GM18520 (cell line): ENCODE measurements around the gene GPA33.

ENCODE experiments used
- ATAC-seq: cut with Tn5 transposase; IDR thresholded peaks from one replicate; pipeline ENCODE4 v1.9.1; 2021; ENCODE audit not compliant: unreplicated experiment

The GPA33 gene, protein sequence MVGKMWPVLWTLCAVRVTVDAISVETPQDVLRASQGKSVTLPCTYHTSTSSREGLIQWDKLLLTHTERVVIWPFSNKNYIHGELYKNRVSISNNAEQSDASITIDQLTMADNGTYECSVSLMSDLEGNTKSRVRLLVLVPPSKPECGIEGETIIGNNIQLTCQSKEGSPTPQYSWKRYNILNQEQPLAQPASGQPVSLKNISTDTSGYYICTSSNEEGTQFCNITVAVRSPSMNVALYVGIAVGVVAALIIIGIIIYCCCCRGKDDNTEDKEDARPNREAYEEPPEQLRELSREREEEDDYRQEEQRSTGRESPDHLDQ

DNA sequence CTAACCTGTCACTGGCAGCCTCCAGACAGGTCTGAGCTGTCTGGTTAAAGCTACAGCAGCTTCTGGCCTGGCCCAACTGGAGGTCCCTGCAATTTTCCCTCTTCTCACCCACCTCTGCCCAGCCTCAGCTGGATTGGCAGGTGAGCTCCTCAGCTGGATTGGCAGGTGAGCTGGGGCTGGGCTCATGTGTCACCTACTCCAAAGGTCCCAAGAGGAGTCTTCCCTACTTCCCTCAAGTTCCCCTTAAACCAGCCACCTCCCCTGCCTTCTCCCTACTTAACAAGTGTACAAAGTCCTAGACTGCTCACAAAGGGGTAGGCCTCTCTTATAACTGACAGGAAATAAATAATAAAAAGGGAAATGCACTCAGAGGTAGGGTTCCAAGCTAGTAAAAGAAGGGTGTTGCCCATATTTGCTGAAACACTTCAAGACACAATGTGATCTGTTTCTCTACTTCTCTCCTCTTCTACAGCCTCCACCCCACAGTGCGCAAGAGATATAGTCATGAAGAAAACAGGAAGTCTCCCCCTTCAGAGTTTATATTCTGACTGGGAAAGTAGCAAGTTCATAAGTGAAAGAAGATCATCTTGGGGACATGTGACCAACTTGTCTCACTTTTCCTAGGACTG, at the start of gene GPA33:
Gene GPA33 (minus strand): TSS at position 64 of the 629 bp plus-strand sequence. CDS start 90 bp downstream, outside the sequence.
- ATAC-seq = no peak

DNA sequence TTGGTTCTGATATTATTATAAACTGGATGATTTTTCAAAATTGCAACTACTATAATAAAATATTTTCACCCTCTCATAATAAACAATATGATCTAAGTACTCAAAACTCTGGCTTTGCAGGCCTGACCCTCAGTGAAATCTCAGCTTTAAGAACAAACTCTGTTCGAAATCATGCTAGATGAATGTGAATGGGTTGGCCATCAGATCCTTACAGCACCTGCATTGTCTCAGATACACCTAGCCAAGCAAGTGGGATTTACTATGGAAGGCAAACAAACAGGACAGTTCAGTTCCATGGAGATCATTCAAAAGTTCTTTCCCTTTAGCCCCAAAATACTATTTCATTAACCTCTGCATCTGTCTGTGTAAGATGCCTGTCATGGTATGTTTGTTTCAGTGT, 48.5 kb upstream of the GPA33 start:
- no peak for ATAC-seq

- ATAC-seq = no peak
These were observed 47.8 kb upstream of the GPA33 start for GRCh38 chr1:167137793-167138510.

DNA sequence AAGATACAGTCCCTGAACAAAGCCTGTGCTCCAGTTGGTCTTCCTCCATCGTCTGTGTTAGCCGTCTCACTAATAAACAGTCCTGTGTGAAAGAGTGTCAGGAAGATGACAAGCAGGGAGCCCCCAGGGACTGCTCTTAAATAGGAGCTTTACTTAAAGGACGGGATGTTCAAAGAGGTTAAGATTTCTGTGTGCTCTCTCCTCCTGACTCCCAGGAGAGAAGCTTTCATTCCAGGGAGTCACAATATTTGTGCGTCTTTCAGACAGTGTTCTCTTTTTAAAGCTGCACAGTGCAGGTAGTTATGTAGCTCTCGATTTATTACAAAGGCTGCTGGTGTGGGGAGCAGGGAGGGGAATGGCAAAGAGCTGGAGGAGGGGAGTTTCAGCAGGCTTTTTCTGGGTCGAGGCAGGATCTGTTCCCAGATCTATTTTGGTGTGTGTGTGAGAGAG, 47.2 kb upstream of the GPA33 start:
- no peak for ATAC-seq

DNA sequence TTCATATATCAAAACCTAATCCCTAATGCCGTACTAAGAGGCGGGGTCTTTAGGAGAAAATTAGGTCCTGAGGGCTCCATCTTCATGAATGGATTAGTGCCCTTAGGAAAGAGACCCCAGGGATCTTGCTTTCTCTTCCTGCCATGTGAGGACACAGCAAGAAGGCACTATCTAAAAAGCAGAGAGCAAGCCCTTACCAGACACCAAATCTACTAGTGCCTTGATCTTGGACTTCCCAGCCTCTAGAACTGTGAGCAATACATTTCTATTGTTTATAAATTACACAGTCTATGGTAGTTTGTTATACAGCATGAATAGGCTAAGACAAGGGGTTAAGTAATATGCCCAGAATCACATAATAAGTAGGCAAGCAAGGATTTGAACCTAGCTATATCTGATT, 46.6 kb upstream of the GPA33 start:
- ATAC-seq = no peak

DNA sequence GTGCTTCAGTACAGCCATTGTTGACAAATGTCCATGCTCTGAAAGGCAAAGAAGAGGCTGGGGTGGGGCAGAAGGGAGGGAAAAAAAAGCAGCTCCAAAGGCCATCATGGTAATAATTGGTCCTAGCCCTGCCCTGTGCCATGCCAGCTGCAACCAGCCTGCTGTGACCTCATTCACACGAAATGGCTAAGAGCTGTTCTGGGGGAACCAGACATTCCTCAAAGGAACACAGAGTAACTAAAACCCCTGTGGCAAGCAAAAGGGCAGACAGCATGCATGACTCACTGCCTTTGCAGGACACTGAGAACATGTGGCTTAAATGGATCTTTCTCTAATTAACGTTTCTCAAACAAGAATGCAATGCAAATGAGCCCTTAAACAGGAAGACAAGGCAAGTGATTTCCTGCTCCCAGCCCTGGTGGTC, 46.0 kb upstream of the GPA33 start:
- no peak for ATAC-seq

DNA sequence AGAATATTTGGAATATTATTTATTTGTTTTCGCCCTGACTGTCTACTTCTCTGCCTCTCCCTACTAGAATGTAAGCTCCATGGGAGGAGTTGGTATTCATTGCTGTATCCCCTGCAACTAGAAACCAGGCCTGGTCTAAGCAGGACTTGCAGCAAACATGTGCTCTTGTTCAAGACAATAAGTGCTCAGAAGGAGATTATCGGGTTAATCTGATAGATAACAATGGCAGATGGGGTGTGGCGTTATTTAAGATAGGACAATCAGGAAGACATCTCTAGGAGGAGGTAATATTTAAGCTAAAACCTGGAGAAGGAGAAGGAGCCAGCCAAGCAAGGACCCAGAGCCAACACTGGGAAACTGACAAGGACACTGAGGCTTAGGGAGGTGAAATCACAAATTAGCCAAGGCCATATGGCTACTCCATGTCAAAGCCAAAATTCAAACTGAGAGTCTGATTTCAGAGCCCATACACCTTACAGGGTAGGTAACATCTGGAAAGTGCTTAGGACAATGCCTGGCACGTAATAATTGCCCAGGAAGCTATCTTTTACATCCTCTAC, 45.2 kb upstream of the GPA33 start:
- ATAC-seq = no peak

GRCh38 chr1:167132301-167133010, 42.3 kb upstream of the GPA33 start:
- no peak for ATAC-seq

- ATAC-seq = no peak
These were observed 40.8 kb upstream of the GPA33 start for GRCh38 chr1:167130829-167131510.

DNA sequence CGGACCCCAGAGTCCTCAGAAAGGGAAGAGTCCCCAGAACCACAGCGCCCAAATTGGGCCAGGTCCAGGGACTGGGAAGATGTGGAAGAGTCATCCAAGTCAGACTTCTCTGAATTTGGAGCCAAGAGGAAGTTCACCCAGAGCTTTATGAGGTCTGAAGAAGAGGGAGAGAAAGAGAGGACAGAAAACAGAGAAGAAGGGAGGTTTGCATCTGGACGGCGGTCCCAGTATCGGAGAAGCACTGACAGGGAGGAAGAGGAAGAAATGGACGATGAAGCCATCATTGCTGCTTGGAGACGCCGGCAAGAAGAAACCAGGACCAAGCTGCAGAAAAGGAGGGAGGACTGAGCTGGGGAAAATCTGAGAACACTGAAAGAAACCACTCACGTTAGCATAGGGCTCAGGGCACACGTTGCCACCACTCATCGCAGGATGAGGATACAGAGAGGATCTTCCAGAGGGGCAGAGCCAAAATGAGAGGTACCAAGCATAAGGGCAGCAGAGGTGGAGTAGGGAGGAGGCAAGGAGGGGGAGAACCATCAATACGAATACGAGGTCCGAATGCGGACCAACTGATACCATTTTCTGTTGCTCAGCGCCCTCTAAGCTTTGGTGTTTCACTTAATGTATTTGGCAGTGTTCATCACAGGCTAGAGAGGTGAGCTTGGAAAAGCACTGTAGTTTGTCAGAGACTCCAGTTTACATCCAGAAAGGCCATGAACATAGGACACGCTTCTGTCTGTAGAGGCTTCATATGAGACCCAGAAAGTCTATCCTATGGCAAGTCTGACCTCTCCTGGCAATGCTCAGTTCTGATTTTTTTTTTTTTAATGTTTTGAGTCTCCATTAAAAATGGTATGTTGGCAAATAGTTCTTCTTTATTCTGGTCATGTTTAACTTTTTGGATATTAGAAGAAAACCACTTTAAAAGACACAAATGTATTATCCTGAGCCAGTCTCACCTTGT, 38.4 kb upstream of the GPA33 start:
- no peak for ATAC-seq

DNA sequence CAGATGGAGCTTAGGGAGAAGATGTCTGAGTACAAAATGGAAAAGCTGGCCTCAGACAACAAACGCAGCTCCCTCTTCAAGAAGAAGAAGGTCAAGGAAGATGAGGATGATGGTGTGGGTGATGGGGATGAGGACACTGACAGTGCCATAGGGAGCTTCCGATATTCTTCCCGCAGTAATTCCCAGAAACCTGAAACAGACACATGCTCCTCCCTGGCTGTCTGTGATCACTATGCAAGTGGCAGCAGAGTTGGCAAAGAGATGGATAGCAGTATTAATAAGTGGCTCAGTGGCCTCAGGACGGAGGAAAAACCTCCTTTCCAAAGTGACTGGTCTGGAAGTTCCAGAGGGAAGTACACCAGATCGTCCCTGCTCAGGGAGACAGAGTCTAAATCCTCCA, 37.5 kb upstream of the GPA33 start:
- no peak for ATAC-seq

- ATAC-seq = no peak
These were observed 37.1 kb upstream of the GPA33 start for GRCh38 chr1:167127236-167127635.

GRCh38 chr1:167126811-167127210, 36.6 kb upstream of the GPA33 start:
- ATAC-seq = no peak

DNA sequence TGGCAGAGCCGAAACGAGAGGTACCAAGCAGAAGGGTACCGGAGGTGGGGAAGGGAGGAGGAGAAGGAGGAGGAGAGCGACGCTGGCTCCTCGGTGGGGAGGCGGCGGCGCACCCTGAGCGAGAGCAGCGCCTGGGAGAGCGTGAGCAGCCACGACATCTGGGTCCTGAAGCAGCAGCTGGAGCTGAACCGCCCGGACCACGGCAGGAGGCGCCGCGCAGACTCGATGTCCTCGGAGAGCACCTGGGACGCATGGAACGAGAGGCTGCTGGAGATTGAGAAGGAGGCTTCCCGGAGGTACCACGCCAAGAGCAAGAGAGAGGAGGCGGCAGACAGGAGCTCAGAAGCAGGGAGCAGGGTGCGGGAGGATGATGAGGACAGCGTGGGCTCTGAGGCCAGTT, 36.1 kb upstream of the GPA33 start:
- no peak for ATAC-seq

DNA sequence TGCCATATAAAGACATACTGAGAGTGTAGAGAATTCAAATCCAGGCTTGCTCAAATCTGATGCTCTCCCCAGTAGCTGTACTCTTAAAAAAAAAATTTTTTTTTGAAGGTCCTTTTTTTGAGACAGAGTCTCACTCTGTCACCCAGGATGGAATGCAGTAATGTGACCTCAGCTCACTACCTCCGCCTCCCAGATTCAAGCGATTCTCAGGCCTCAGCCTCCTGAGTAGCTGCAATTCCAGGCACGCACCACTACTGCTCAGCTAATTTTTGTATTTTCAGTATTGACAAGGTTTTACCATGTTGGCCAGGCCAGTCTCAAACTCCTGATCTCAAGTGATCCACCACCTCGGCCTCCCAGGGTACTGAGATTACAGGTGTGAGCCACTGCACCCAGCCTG, 32.4 kb upstream of the GPA33 start:
- ATAC-seq = no peak

DNA sequence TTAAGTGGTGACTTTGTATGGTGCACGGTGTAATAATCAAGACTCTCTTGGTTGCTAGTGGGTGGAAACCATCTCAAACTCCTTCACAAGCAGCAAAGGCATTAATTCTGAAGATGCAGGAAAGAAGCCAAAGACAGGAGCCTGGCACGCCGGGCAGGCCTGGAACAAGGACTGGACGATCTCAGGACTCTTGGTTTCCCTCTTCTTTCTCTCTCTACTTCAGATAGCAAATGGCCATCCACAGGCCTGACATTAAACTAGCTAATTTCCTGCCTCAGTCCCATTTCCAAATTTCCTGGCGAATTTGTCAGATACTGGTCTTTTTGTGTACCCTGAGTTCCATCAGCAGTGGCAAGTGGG, 31.9 kb upstream of the GPA33 start:
- ATAC-seq = no peak

- no peak for ATAC-seq
These were observed 31.4 kb upstream of the GPA33 start for GRCh38 chr1:167121375-167122120.

DNA sequence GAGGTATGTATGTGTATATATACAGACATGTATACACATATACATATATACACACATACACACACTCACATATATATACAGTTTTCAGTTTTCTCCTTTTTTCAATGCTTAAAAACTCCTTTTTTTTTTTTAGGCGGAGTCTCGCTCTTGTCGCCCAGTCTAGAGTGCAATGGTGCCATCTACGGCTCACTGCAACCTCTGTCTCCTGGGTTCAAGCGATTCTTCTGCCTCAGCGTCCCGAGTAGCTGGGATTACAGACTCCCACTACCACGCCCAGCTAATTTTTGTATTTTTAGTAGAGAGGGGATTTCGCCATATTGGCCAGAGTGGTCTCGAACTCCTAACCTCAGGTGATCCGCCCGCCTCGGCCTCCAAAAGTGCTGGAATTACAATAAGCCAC, 30.7 kb upstream of the GPA33 start:
- ATAC-seq = no peak

- no peak for ATAC-seq
These were observed 29.5 kb upstream of the GPA33 start for GRCh38 chr1:167119696-167120095.
